Thyroid gland (tissue), 4 donors: Measurements from ENCODE around the gene MARCKSL1.

Experiments used
- POLR2A ChIP-seq, 2 donors: fragments of 450-650 bp; IDR thresholded peaks; one replicate each; pipeline ENCODE4 v1.6.1; 2017; ENCODE audit warnings: antibody characterized with exemption in 2 of 2, mild to moderate bottlenecking in 2 of 2, moderate library complexity in 1 of 2
- TF ChIP-seq, protein P1 (sequence below), 6 experiments: fragments of 200-600 bp in 3 of 6; fragments of 450-650 bp in 3 of 6; sonication (generic) in 3 of 6; IDR thresholded peaks; one replicate each; pipeline ENCODE4 v1.5.1; 2016 to 2019; ENCODE audit warnings: antibody characterized with exemption in 6 of 6, mild to moderate bottlenecking in 2 of 6, inconsistent platforms in 1 of 6, moderate library complexity in 1 of 6

DNA sequence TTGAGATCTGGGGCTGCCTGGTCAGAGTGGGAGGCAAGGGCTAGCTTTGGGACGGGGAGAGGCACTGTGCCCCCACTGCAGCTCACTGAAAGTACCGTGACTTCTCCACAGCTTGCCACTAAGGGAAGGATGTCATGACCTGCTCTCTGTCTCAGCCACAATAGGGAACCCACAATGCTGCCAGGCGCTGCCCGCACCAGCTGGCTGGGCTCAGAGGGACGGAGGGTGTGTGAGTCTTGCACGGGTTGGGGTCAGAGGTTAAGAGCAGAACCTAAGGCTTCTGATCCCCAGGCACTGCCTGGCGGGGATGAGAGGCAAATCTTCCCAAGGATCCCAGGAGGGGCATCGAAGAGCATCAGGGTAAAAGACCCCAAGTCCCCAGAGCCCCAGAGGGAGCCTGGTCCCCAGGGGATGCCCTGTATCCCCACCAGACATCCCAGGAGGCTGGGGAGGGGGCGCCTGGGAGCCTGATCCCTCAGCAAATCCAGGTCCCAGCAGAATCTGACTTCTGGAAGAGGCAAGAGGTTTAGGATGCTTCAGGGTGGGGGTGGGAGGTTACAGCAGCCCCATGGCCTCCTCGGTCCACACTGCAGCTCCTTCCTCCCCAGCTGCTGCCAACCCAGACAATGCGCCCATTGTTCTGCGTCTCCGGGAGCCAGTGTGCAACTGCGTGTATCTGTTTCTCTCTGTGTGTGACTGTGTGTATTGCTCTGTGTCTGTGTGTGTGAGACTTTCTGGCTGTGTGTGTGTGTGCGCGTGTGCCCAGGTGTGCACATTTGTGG, 2.0 kb upstream of the MARCKSL1 start:
- TF ChIP-seq, protein P1, sequence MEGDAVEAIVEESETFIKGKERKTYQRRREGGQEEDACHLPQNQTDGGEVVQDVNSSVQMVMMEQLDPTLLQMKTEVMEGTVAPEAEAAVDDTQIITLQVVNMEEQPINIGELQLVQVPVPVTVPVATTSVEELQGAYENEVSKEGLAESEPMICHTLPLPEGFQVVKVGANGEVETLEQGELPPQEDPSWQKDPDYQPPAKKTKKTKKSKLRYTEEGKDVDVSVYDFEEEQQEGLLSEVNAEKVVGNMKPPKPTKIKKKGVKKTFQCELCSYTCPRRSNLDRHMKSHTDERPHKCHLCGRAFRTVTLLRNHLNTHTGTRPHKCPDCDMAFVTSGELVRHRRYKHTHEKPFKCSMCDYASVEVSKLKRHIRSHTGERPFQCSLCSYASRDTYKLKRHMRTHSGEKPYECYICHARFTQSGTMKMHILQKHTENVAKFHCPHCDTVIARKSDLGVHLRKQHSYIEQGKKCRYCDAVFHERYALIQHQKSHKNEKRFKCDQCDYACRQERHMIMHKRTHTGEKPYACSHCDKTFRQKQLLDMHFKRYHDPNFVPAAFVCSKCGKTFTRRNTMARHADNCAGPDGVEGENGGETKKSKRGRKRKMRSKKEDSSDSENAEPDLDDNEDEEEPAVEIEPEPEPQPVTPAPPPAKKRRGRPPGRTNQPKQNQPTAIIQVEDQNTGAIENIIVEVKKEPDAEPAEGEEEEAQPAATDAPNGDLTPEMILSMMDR (IDR thresholded peaks at IDR 0.05), result no peak
- no peak for TF ChIP-seq POLR2A (IDR thresholded peaks at IDR 0.05)
